Activated CD8-positive, alpha-beta T cell treated with anti-CD3 and anti-CD28 coated beads for 36 hours (primary cell): ENCODE results near the gene EXOC3. TPM values are rescaled to one million over a fixed set of nuclear protein-coding genes. Genes with fewer than 3 reads are reported as not detected.

ENCODE experiments used
- ATAC-seq: fragments of 200-7000 bp; cut with Tn5 transposase; one replicate; pipeline ENCODE4 v1.10.0; 2021; ENCODE audit warnings: mild to moderate bottlenecking, moderate library complexity
- CTCF ChIA-PET: fragments of 350-600 bp; sonication (Branson Sonifier 250); formaldehyde crosslinking; loops from one replicate; lab custom pipeline; 2021; ENCODE audit warnings: antibody characterized with exemption; lab: Charles Lee
- POLR2A ChIA-PET: fragments of 350-600 bp; sonication (Branson Sonifier 250); formaldehyde crosslinking; loops from one replicate; lab custom pipeline; 2021; ENCODE audit warnings: antibody characterized with exemption; lab: Charles Lee
- DNase-seq: peaks from one replicate; pipeline ENCODE4 v3.0.0-alpha.2; 2020
- H3K27ac Mint-ChIP-seq: one replicate; pipeline ENCODE4 v1.8.0; 2021; ENCODE audit warnings: mild to moderate bottlenecking, mixed read lengths
- H3K27me3 Mint-ChIP-seq: one replicate; pipeline ENCODE4 v1.8.0; 2021; ENCODE audit warnings: mixed read lengths
- H3K36me3 Mint-ChIP-seq: one replicate; pipeline ENCODE4 v1.8.0; 2021; ENCODE audit warnings: low read depth, mixed read lengths
- H3K4me1 Mint-ChIP-seq: one replicate; pipeline ENCODE4 v1.8.0; 2021; ENCODE audit warnings: low read depth, mixed read lengths
- H3K4me3 Mint-ChIP-seq: one replicate; pipeline ENCODE4 v1.8.0; 2021; ENCODE audit warnings: mild to moderate bottlenecking, moderate library complexity, mixed read lengths
- H3K9me3 Mint-ChIP-seq: one replicate; pipeline ENCODE4 v1.8.0; 2021; ENCODE audit warnings: mixed read lengths
- CTCF ChIP-seq: fragments of 200-600 bp; IDR thresholded peaks from one replicate; pipeline ENCODE4 v1.8.0; 2022; ENCODE audit warnings: antibody characterized with exemption, mild to moderate bottlenecking
- intact Hi-C: fragments of 100-400 bp; cut with micrococcal nuclease; formaldehyde crosslinking; loops from one replicate; pipeline ENCODE4 v1.10.0; 2022
- total RNA-seq, 2 experiments: library from RNA; stranded (reverse); gene quantifications; one replicate each; pipeline ENCODE4 v1.2.3, GENCODE V29; 2021

The EXOC3 gene
- total RNA-seq, 2 experiments from 2014 or later = 65.9 to 67.6 TPM

- no peak for TF ChIP-seq CTCF
- ChIA-PET POLR2A (interaction anchor here (1.0 to 1.7 kb wide), 2 partner anchors 9 kb away, joined by 5 to 6 read pairs; no protein-coding TSS in a partner anchor), CTCF (interaction anchor here (0.7 kb wide), 1 partner anchor 18 kb away, joined by 4 read pairs; no protein-coding TSS in a partner anchor)
- Mint-ChIP-seq H3K27me3 (no peaks in the 10 kb centered on the region), H3K9me3 (no peaks in the 10 kb centered on the region), H3K27ac (peak overlapping the region; percentile 94), H3K4me3 (no peak overlapping the region), H3K36me3 (peaks cover 52% of the 10 kb centered on the region), H3K4me1 (peaks cover 46% of the 10 kb centered on the region)
- ATAC-seq (no peak), DNase-seq (no peak)
- intact Hi-C loops = no loop called here
Observed at GRCh38 chr5:464843-465590, 22.0 kb downstream of the EXOC3 start.

DNA sequence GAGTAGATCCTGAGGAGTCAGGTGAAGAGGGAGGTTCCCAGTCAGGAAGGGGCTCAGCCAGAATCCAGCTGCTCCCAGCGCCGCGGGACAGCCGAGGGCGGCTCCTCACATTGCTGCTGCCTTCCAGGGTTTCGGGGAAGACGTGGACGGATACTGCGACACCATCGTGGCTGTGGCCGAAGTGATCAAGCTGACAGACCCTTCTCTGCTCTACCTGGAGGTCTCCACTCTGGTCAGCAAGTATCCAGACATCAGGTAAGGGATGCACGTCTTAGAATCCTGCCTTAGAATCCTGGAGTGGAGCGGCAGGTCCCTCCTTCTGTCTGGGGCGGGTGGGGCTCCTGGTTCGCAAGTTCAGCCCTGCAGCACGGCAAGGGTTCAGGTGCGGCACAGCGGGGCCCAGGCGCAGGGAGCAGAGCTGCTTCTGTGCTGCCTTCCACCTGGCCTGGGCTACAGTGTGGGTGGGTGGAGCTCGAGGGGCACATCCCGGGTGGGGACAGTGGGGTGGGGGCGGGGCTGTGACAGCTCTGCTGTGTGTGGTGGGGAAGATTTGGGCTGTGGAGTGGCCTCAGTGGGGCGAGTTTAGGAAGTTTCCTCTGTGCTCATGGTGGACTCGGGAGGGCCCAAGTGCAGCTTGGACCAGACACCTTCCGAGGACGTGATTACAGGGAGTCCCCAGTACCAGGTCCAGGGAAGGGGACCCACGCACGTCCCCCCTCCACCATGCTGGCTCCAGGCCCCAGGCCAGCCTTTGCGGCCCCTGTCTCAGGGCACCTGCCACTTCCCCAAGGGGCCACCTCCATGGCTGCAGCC lies 22.8 kb downstream of the EXOC3 start:
- ATAC-seq (no peak), DNase-seq (no peak)
- CTCF ChIA-PET = interaction anchor here (0.7 kb wide), 1 partner anchor 19 kb away, joined by 4 read pairs; no protein-coding TSS in a partner anchor
- Mint-ChIP-seq H3K27ac (peak overlapping the region; percentile 25), H3K9me3 (no peaks in the 10 kb centered on the region), H3K4me1 (peaks cover 43% of the 10 kb centered on the region), H3K27me3 (no peaks in the 10 kb centered on the region), H3K36me3 (peaks cover 50% of the 10 kb centered on the region), H3K4me3 (no peak overlapping the region)
- no peak for TF ChIP-seq CTCF
- intact Hi-C loops = no loop called here
- POLR2A ChIA-PET = interaction anchor here (1.0 kb wide), 1 partner anchor 9 kb away, joined by 6 read pairs; no protein-coding TSS in a partner anchor

DNA sequence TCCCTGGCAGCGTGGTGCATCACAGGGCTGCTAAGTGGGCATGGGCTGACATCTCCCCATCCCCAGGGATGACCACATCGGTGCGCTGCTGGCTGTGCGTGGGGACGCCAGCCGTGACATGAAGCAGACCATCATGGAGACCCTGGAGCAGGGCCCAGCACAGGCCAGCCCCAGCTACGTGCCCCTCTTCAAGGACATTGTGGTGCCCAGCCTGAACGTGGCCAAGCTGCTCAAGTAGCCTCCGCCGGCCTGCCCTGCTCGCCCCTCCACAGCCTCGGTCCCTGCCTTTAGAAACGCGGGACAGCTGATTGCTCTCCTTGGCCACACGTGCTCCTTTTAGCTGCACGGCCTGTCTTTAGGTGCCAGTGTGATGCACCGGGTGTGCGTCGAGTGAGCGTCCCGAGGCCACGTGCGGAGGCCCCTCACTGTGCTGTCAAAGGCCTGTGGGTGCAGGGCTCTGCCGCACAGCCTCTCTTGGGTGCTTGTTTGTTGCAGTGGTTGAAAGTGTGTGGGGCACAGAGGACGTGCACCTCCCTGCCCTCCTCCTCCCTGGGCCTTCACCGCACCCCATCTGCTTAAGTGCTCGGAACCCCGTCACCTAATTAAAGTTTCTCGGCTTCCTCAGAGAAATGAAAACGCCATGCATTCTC lies 23.8 kb downstream of the EXOC3 start:
- ATAC-seq = no peak
- peaks cover 47% of the 10 kb centered on the region for H3K4me1 Mint-ChIP-seq
- H3K27ac Mint-ChIP-seq = peak overlapping the region; percentile 52
- no peak for DNase-seq
- H3K4me3 Mint-ChIP-seq = no peak overlapping the region
- H3K9me3 Mint-ChIP-seq = no peaks in the 10 kb centered on the region
- POLR2A ChIA-PET = interaction anchor here (0.6 kb wide), 1 partner anchor 179 kb away, joined by 4 read pairs; no protein-coding TSS in a partner anchor
- intact Hi-C loops = no loop called here
- CTCF ChIA-PET = no interaction called here
- H3K27me3 Mint-ChIP-seq = no peaks in the 10 kb centered on the region
- peaks cover 55% of the 10 kb centered on the region for H3K36me3 Mint-ChIP-seq
- no peak for TF ChIP-seq CTCF

DNA sequence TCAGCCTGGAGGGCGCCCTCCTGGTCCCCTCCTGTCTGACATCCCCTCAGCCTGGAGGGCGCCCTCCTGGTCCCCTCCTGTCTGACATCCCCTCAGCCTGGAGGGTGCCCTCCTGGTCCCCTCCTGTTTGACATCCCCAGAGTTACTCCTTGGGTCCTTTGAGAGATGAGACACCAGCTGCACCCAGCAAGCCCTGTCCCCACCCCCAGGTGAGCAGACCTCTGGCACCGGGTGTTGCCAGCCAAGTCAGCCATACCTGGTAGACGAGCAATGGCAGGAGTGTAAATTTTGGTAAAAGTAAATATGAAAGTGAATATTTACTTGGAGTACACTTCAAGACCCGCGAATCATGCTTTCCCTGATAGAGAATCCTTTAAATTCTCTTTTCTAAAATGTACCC lies 25.4 kb downstream of the EXOC3 start:
- POLR2A ChIA-PET = no interaction called here
- no peak overlapping the region for H3K4me3 Mint-ChIP-seq
- H3K27ac Mint-ChIP-seq = no peak overlapping the region
- H3K36me3 Mint-ChIP-seq = peaks cover 42% of the 10 kb centered on the region
- H3K9me3 Mint-ChIP-seq = no peaks in the 10 kb centered on the region
- CTCF ChIA-PET = no interaction called here
- ATAC-seq = no peak
- peaks cover 34% of the 10 kb centered on the region for H3K4me1 Mint-ChIP-seq
- intact Hi-C loops = no loop called here
- TF ChIP-seq CTCF = no peak
- H3K27me3 Mint-ChIP-seq = no peaks in the 10 kb centered on the region
- no peak for DNase-seq
